WTC11 (cell line): Measurements from ENCODE around the gene NEAT1.

Experiments
- AFF4 ChIP-seq: sonication (generic); formaldehyde crosslinking; IDR thresholded peaks from 2 replicates; pipeline ENCODE4 v1.8.1; 2023; ENCODE audit warnings: mild to moderate bottlenecking, missing genetic modification reagents, borderline replicate concordance
- CREM ChIP-seq: sonication (generic); formaldehyde crosslinking; IDR thresholded peaks from 2 replicates; pipeline ENCODE4 v1.8.1; 2022; ENCODE audit warnings: mild to moderate bottlenecking, missing genetic modification reagents, moderate library complexity
- CTCF ChIP-seq: fragments of 200-600 bp; IDR thresholded peaks from 2 replicates; pipeline ENCODE4 v1.8.0; 2022; ENCODE audit warnings: antibody characterized with exemption
- JUN ChIP-seq: sonication (generic); formaldehyde crosslinking; IDR thresholded peaks from 2 replicates; pipeline ENCODE4 v1.8.0; 2023; ENCODE audit warnings: mild to moderate bottlenecking, missing genetic modification reagents
- TEAD4 ChIP-seq: sonication (generic); formaldehyde crosslinking; IDR thresholded peaks from 2 replicates; pipeline ENCODE4 v1.8.0; 2022; ENCODE audit warnings: mild to moderate bottlenecking, missing genetic modification reagents

- no peak for TF ChIP-seq TEAD4 (CRISPR knock-in tag)
- TF ChIP-seq JUN (CRISPR knock-in tag), result no peak
- TF ChIP-seq CTCF, result no peak
- TF ChIP-seq CREM (CRISPR knock-in tag), result no peak
- TF ChIP-seq AFF4 (CRISPR knock-in tag), result no peak
These were observed 31.7 kb downstream of the NEAT1 start for GRCh38 chr11:65454311-65454695.
